Body of pancreas (tissue), 4 donors: Measurements from ENCODE around the gene SLC66A3.

Experiments
- CTCF ChIP-seq, 7 experiments: fragments of 450-650 bp in 4 of 7; fragments of 200-600 bp in 3 of 7; sonication (generic) in 3 of 7; IDR thresholded peaks; one replicate each; pipeline ENCODE4 v1.5.1; 2016 to 2019; ENCODE audit warnings: antibody characterized with exemption in 7 of 7
- POLR2A ChIP-seq, 3 donors: fragments of 450-650 bp; IDR thresholded peaks; one replicate each; pipeline ENCODE4 v1.6.1; 2016; ENCODE audit warnings: antibody characterized with exemption in 3 of 3, mild to moderate bottlenecking in 2 of 3

GRCh38 chr2:11141319-11141718, 13.9 kb upstream of the SLC66A3 start:
- TF ChIP-seq CTCF (IDR thresholded peaks at IDR 0.05) (no peak), POLR2A (IDR thresholded peaks at IDR 0.05) (no peak)
